Thoracic aorta (tissue), 2 donors: Measurements from ENCODE around the gene ITGA2. TPM values are rescaled to one million over a fixed set of nuclear protein-coding genes. Genes with fewer than 3 reads are reported as not detected.
A peak's percentile ranks its signal among the peaks of the same experiment; 100 is the strongest.

Experiments
- ATAC-seq: fragments of 150-250 bp; one replicate; pipeline ENCODE4 v1.8.0; 2017; ENCODE audit warnings: low read depth; ENCODE audit not compliant: insufficient number of reproducible peaks, low FRiP score
- DNase-seq: peaks from one replicate; pipeline ENCODE4 v3.0.0-alpha.2; 2020; ENCODE audit warnings: low spot score
- H3K27ac ChIP-seq, 2 donors: fragments of 200-600 bp; sonication (generic); 1 replicate in 1 of 2; 2 replicates in 1 of 2; pipeline ENCODE4 v1.5.1; 2016; ENCODE audit warnings: mild to moderate bottlenecking in 2 of 2, moderate library complexity in 2 of 2
- H3K27me3 ChIP-seq: fragments of 200-600 bp; sonication (generic); replicated peaks from 2 replicates; pipeline ENCODE4 v1.6.0; 2016; ENCODE audit warnings: mild to moderate bottlenecking; ENCODE audit not compliant: insufficient read depth
- H3K36me3 ChIP-seq: fragments of 200-600 bp; sonication (generic); one replicate; pipeline ENCODE4 v1.5.1; 2016
- H3K4me1 ChIP-seq, 2 donors: fragments of 200-600 bp; sonication (generic); 1 replicate in 1 of 2; 2 replicates in 1 of 2; pipeline versions ENCODE4 v1.5.1 to v1.6.0; 2016; ENCODE audit warnings: low read depth in 2 of 2, mild to moderate bottlenecking in 1 of 2; ENCODE audit not compliant: control insufficient read depth in 1 of 2
- H3K4me3 ChIP-seq: fragments of 200-600 bp; sonication (generic); 2 replicates; pipeline ENCODE4 v1.5.1; 2016; ENCODE audit warnings: mild to moderate bottlenecking
- H3K9me3 ChIP-seq: fragments of 200-600 bp; sonication (generic); 2 replicates; pipeline ENCODE4 v1.5.1; 2016
- CTCF ChIP-seq: fragments of 200-600 bp; sonication (generic); IDR thresholded peaks from one replicate; pipeline ENCODE4 v1.5.1; 2019; ENCODE audit warnings: antibody characterized with exemption
- total RNA-seq, 2 donors: library from RNA; depleted of rRNA; stranded (reverse); fragments of >200 nt; gene quantifications; one replicate each; pipeline versions ENCODE4 v1.1.0 to v1.2.3, GENCODE V29; 2016

Gene ITGA2
- total RNA-seq, 2 donors from 2014 or later = 4.9 to 7.2 TPM

GRCh38 chr5:52988335-52989024, 672 bp upstream of the ITGA2 start:
- H3K4me1 ChIP-seq = peaks cover 0 to 11% of the 10 kb centered on the region in 2 donors
- TF ChIP-seq CTCF = no peak
- peak overlapping the region; percentile 81 for H3K4me3 ChIP-seq
- ATAC-seq (no peak), DNase-seq (no peak)
- H3K27me3 ChIP-seq = no peaks in the 10 kb centered on the region
- no peaks in the 10 kb centered on the region for H3K9me3 ChIP-seq
- no peak overlapping the region for H3K27ac ChIP-seq
- no peaks in the 10 kb centered on the region for H3K36me3 ChIP-seq

- Histone ChIP-seq H3K4me1 (peaks cover 0 to 11% of the 10 kb centered on the region in 2 donors), H3K27me3 (no peaks in the 10 kb centered on the region), H3K9me3 (no peaks in the 10 kb centered on the region), H3K27ac (no peak overlapping the region), H3K4me3 (peak overlapping the region; percentile 81), H3K36me3 (no peaks in the 10 kb centered on the region)
- DNase-seq (no peak), ATAC-seq (no peak)
- TF ChIP-seq CTCF = peak; percentile 20
These were observed 802 bp downstream of the ITGA2 start for GRCh38 chr5:52989781-52990527.

GRCh38 chr5:52990528-52990925, 1.4 kb downstream of the ITGA2 start:
- no peaks in the 10 kb centered on the region for H3K9me3 ChIP-seq

GRCh38 chr5:52993367-52993766, 4.2 kb downstream of the ITGA2 start:
- no peak for ATAC-seq
- no peaks in the 10 kb centered on the region for H3K27me3 ChIP-seq
- H3K4me1 ChIP-seq = peaks cover 0 to 11% of the 10 kb centered on the region in 2 donors
- H3K9me3 ChIP-seq = no peaks in the 10 kb centered on the region
- no peak for TF ChIP-seq CTCF
- no peak overlapping the region for H3K4me3 ChIP-seq
- DNase-seq = no peak
- H3K27ac ChIP-seq = no peak overlapping the region
- no peaks in the 10 kb centered on the region for H3K36me3 ChIP-seq

More at GRCh38 chr5:52990528-52990925, 1.4 kb downstream of the ITGA2 start:
- H3K36me3 ChIP-seq = no peaks in the 10 kb centered on the region
- no peaks in the 10 kb centered on the region for H3K27me3 ChIP-seq
- no peak for TF ChIP-seq CTCF
- peaks cover 0 to 11% of the 10 kb centered on the region in 2 donors for H3K4me1 ChIP-seq
- H3K27ac ChIP-seq = no peak overlapping the region
- DNase-seq = no peak
- no peak for ATAC-seq
- H3K4me3 ChIP-seq = peak overlapping the region; percentile 81

- H3K36me3 ChIP-seq = no peaks in the 10 kb centered on the region
- H3K9me3 ChIP-seq = no peaks in the 10 kb centered on the region
- H3K27me3 ChIP-seq = no peaks in the 10 kb centered on the region
- ATAC-seq (no peak), DNase-seq (no peak)
- H3K4me1 ChIP-seq = peaks cover 0 to 11% of the 10 kb centered on the region in 2 donors
- no peak overlapping the region for H3K27ac ChIP-seq
- no peak overlapping the region for H3K4me3 ChIP-seq
- TF ChIP-seq CTCF = no peak
These were observed 5.1 kb downstream of the ITGA2 start for GRCh38 chr5:52994266-52994665.
